Nephron (organoid): ENCODE results near the gene PRPSAP2.

Experiments
- H3K27ac Mint-ChIP-seq, 3 experiments: 2 replicates each; pipeline ENCODE4 v1.8.0; 2020; ENCODE audit warnings: mixed read lengths in 3 of 3, mild to moderate bottlenecking in 2 of 3, moderate library complexity in 1 of 3
- H3K27me3 Mint-ChIP-seq: 2 replicates; pipeline ENCODE4 v1.8.0; 2021; ENCODE audit warnings: low read depth, mild to moderate bottlenecking, moderate library complexity, mixed read lengths
- H3K36me3 Mint-ChIP-seq: 2 replicates; pipeline ENCODE4 v1.8.0; 2020; ENCODE audit warnings: low read depth, mixed read lengths
- H3K4me1 Mint-ChIP-seq: 2 replicates; pipeline ENCODE4 v1.8.0; 2020; ENCODE audit warnings: mixed read lengths
- H3K4me3 Mint-ChIP-seq, 3 experiments: 2 replicates each; pipeline ENCODE4 v1.8.0; 2020; ENCODE audit warnings: mild to moderate bottlenecking in 3 of 3, mixed read lengths in 3 of 3, moderate library complexity in 2 of 3
- H3K9me3 Mint-ChIP-seq: 2 replicates; pipeline ENCODE4 v1.8.0; 2020; ENCODE audit warnings: mixed read lengths
- TF ChIP-seq, protein P1 (sequence below), 3 experiments: fragments of 200-600 bp; sonication (generic); IDR thresholded peaks; one replicate each; pipeline ENCODE4 v1.5.0; 2021; ENCODE audit warnings: antibody characterized with exemption in 3 of 3; ENCODE audit not compliant: unreplicated experiment in 3 of 3

The PRPSAP2 gene

DNA sequence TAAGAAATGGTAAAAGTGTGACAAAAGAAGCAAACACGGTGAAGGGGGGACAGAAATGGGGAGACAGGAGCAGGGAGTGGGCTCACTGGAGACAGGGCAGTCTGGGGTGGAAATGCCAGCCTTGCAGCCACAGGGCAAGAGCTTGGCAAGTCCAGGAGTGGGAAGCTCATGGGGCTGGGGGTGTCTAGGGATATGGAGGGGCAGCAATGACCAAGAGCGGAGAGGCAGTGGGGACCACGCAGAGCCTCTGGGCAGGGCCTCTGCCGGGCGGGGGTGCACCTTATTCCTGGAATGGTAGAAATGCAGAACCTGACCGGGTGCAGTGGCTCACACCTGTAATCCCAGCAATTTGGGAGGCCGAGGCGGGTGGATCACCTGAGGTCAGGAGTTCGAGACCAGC, 106.6 kb downstream of the PRPSAP2 start:
- no peaks in the 10 kb centered on the region for H3K9me3 Mint-ChIP-seq
- TF ChIP-seq, protein P1, sequence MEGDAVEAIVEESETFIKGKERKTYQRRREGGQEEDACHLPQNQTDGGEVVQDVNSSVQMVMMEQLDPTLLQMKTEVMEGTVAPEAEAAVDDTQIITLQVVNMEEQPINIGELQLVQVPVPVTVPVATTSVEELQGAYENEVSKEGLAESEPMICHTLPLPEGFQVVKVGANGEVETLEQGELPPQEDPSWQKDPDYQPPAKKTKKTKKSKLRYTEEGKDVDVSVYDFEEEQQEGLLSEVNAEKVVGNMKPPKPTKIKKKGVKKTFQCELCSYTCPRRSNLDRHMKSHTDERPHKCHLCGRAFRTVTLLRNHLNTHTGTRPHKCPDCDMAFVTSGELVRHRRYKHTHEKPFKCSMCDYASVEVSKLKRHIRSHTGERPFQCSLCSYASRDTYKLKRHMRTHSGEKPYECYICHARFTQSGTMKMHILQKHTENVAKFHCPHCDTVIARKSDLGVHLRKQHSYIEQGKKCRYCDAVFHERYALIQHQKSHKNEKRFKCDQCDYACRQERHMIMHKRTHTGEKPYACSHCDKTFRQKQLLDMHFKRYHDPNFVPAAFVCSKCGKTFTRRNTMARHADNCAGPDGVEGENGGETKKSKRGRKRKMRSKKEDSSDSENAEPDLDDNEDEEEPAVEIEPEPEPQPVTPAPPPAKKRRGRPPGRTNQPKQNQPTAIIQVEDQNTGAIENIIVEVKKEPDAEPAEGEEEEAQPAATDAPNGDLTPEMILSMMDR (IDR thresholded peaks at IDR 0.05; ENCODE audit: unreplicated experiment in 3 of 3) = no peak
- no peak overlapping the region for H3K27ac Mint-ChIP-seq
- peaks cover 8% of the 10 kb centered on the region for H3K27me3 Mint-ChIP-seq
- H3K4me1 Mint-ChIP-seq = peaks cover 9% of the 10 kb centered on the region
- H3K4me3 Mint-ChIP-seq = no peak overlapping the region
- H3K36me3 Mint-ChIP-seq = no peaks in the 10 kb centered on the region

DNA sequence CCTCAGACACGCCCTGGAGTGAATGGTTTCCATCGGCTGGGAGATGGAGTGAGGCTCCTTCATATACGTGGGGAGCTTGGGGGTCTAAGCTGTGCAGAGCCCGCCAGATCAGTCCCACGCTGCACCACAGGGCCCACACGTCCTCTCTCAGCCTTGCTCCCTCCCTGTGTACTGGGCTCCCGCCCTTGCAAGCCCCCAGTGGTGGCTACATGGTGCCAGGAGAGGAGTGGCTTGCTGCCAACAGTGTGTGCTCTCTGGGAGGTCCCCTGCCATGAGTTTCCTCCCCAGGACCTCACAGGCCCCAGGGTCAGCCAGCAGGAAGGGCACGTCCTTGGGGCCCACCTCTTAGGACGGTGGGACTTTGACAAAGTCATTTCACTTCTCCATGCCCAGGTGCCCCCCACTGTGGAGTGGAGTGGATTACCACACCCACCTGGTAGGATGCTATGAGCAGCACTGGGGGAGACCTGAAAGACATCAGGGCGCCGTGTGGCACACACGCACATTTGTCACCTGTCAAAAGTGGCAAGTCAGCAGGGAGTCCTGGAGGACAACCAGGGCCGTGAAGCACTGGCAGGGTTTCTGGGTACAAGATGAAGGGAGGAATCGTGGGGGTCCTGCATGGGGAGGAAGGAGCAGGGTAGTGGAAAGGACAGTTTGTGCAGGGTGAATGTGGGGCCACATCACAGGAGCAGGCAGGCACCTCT, 107.8 kb downstream of the PRPSAP2 start:
- TF ChIP-seq, protein P1 (IDR thresholded peaks at IDR 0.05; ENCODE audit: unreplicated experiment in 3 of 3) = no peak
- Mint-ChIP-seq H3K4me1 (peaks cover 9% of the 10 kb centered on the region), H3K4me3 (no peak overlapping the region), H3K36me3 (no peaks in the 10 kb centered on the region), H3K27me3 (peaks cover 4% of the 10 kb centered on the region), H3K27ac (peak overlapping the region in 1 of 3 experiments; percentile 51), H3K9me3 (no peaks in the 10 kb centered on the region)

DNA sequence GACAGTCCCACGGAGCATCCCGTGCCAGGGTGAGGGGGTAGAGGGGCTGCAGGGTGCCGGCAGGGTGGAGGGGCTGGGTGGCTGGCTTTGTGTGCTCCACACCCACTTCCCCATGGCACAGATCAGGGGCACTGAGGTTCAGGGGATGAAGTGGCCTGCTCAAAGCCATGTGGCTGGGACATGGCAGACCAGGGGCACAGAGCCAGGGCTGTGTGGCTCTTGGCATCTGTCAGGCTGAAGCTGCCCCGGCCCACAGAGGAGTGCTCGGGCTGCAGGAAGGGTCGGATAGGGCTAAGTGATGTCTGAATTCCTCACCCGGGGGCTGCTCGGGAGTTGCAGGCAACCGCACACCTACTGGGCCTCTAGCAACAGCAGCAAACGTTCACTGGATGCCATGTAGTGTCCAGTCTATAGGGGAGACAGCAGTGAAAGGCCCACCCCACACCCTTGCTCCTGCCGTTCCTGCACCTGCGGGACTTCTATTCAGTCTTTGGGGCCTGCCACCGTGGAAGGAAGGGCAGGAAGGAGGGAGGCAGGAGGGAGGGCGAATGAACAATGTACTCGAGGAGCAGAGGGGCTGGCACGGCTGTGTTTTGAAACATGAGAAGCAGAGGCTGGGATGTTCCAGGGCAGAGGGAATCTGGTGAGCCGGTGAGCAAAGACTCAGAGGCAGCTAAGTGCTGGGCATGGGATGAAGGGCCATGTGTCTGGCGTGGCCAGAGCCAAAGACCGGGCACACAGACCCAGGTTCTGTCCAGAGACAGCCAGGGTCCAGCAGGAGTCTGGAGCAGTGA, 109.1 kb downstream of the PRPSAP2 start:
- Mint-ChIP-seq H3K27me3 (peaks cover 4% of the 10 kb centered on the region), H3K27ac (peak overlapping the region; percentile 55 to 86 (median 73)), H3K4me1 (peaks cover 9% of the 10 kb centered on the region), H3K9me3 (no peaks in the 10 kb centered on the region), H3K36me3 (no peaks in the 10 kb centered on the region), H3K4me3 (no peak overlapping the region)
- TF ChIP-seq, protein P1 (IDR thresholded peaks at IDR 0.05; ENCODE audit: unreplicated experiment in 3 of 3) = no peak

DNA sequence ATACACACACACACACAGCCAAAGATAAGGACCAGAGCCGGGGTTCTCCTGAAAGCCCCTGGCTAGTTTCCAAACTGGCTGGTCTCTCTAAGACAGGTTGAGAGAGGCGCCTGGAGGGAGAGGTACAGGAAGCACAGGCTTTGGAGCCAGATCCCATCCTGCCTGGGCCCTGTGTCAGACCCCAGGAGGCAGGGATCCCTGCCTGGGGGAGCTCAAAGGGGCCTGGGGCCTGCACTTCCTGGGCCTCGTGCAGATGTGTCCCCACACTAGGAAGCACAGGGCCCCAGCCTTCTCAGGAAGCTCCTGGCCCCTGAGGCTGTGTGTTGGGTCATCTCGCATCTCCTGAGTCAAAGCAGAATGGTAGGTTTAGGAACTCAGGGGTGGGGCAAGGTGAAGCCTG, 110.0 kb downstream of the PRPSAP2 start:
- TF ChIP-seq, protein P1 (IDR thresholded peaks at IDR 0.05; ENCODE audit: unreplicated experiment in 3 of 3) = no peak
- Mint-ChIP-seq H3K36me3 (no peaks in the 10 kb centered on the region), H3K4me3 (no peak overlapping the region), H3K4me1 (peaks cover 9% of the 10 kb centered on the region), H3K27ac (peak overlapping the region in 2 of 3 experiments; percentile 55 to 86), H3K9me3 (no peaks in the 10 kb centered on the region), H3K27me3 (peaks cover 4% of the 10 kb centered on the region)

DNA sequence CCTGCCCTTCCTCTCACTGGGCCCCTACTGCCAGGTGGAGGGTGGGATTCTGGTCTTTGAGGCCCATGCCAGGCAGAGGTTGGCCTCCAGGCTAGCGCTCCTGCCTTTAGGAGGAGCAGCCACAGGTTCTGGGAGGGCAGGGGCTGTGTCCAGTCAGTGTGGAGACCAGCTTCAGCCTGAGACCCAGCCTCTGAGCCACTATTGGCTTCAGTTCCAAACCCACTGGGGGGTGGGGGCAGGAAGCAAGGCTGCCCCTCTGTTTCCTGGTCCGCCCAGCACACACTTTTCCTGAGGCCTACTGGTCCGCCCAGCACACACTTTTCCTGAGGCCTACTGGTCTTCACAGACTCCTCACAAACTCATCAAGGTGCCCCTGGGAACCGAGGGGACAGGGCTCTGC, 110.4 kb downstream of the PRPSAP2 start:
- Mint-ChIP-seq H3K9me3 (no peaks in the 10 kb centered on the region), H3K36me3 (no peaks in the 10 kb centered on the region), H3K27me3 (peaks cover 4% of the 10 kb centered on the region), H3K27ac (peak overlapping the region in 2 of 3 experiments; percentile 35), H3K4me3 (no peak overlapping the region), H3K4me1 (peaks cover 9% of the 10 kb centered on the region)
- TF ChIP-seq, protein P1 (IDR thresholded peaks at IDR 0.05; ENCODE audit: unreplicated experiment in 3 of 3) = no peak
